Right lobe of liver (tissue), 4 donors: ENCODE results near the gene ADARB2.

Source experiments
- POLR2A ChIP-seq: fragments of 450-650 bp; IDR thresholded peaks from one replicate; pipeline ENCODE4 v1.6.1; 2017; ENCODE audit warnings: antibody characterized with exemption, mild to moderate bottlenecking
- TF ChIP-seq, protein P1 (sequence below), 4 donors: fragments of 200-600 bp in 3 of 4; fragments of 450-650 bp in 1 of 4; IDR thresholded peaks; one replicate each; pipeline versions ENCODE4 v1.5.1 to v1.8.0; 2016 to 2022; ENCODE audit warnings: antibody characterized with exemption in 4 of 4, mild to moderate bottlenecking in 2 of 4
- donor health status: DM: no; HTN: no; CAD: no.
- donor health status: DM: no; HTN: no; CAD: no.
- donor health status: DM: no; HTN: yes; CAD: no.

DNA sequence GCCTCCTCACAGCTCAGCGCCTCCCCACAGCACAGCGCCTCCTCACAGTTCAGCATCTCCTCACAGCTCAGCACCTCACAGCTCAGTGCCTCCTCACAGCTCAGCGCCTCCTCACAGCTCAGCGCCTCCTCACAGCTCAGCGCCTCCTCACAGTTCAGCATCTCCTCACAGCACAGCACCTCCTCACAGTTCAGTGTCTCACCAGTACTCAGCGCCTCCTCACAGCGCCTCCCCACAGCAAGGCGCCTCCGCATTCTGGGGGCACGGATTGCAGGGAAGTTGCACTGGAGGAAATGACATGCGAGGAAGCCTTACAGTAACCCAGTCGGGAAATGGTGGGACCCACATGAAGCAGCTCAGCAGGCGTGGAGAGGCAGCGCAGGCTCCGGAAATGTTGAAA lies 409.6 kb downstream of the ADARB2 start:
- TF ChIP-seq, protein P1, sequence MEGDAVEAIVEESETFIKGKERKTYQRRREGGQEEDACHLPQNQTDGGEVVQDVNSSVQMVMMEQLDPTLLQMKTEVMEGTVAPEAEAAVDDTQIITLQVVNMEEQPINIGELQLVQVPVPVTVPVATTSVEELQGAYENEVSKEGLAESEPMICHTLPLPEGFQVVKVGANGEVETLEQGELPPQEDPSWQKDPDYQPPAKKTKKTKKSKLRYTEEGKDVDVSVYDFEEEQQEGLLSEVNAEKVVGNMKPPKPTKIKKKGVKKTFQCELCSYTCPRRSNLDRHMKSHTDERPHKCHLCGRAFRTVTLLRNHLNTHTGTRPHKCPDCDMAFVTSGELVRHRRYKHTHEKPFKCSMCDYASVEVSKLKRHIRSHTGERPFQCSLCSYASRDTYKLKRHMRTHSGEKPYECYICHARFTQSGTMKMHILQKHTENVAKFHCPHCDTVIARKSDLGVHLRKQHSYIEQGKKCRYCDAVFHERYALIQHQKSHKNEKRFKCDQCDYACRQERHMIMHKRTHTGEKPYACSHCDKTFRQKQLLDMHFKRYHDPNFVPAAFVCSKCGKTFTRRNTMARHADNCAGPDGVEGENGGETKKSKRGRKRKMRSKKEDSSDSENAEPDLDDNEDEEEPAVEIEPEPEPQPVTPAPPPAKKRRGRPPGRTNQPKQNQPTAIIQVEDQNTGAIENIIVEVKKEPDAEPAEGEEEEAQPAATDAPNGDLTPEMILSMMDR (IDR thresholded peaks at IDR 0.05): no peak
- TF ChIP-seq POLR2A: no peak
